ENCODE data around the gene KCNG1.

KCNG1 gene

GRCh38 chr20:51043811-51044210 is 20.9 kb upstream of the KCNG1 start:
- no peak for TF ChIP-seq GATA2 (IDR thresholded peaks at IDR 0.05; ENCODE audit: low read depth, low read length)
- TF ChIP-seq GATA3 (IDR thresholded peaks at IDR 0.05; ENCODE audit: low read depth, low read length): no peak

DNA sequence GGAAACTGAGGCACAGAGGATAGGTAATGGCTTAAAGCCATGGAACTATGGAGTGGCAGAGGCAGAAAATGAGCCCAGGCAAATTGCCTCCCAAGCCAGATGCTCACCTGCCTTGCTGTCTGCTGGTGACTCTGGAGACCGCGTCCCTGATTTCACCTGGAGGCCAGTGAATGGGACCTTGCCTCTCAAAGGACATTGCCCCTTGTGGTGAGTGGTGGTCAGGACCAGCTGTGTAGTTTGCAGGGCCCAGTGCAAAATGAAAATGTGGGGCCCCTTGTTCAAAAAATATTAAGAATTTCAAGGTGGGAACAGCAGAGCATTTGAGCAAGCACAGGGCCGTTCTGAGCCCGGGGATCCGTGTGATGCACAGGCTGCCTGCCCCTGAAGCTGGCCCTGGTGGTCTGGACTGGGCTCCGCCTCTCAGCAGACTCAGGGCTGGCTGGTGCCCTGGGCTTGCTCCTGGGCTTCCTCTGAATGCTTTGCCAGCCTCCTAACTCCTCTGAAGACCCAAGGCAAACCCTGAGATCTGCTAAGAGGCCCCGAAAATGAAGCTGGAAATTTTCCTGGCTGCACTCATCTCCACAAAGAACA is 19.8 kb upstream of the KCNG1 start:
- TF ChIP-seq GATA2 (IDR thresholded peaks at IDR 0.05; ENCODE audit: low read depth, low read length) (no peak), GATA3 (IDR thresholded peaks at IDR 0.05; ENCODE audit: low read depth, low read length) (no peak)

GRCh38 chr20:51042064-51042463 is 19.2 kb upstream of the KCNG1 start:
- TF ChIP-seq GATA3 (IDR thresholded peaks at IDR 0.05; ENCODE audit: low read depth, low read length) (no peak), GATA2 (IDR thresholded peaks at IDR 0.05; ENCODE audit: low read depth, low read length) (no peak)

- no peak for TF ChIP-seq GATA3 (IDR thresholded peaks at IDR 0.05; ENCODE audit: low read depth, low read length)
- no peak for TF ChIP-seq GATA2 (IDR thresholded peaks at IDR 0.05; ENCODE audit: low read depth, low read length)
Measured at GRCh38 chr20:51037532-51038115, 14.7 kb upstream of the KCNG1 start.

- TF ChIP-seq GATA2 (IDR thresholded peaks at IDR 0.05; ENCODE audit: low read depth, low read length) (no peak), GATA3 (IDR thresholded peaks at IDR 0.05; ENCODE audit: low read depth, low read length) (no peak)
Measured at GRCh38 chr20:51036827-51037531, 14.1 kb upstream of the KCNG1 start.

GRCh38 chr20:51036226-51036625 is 13.3 kb upstream of the KCNG1 start:
- TF ChIP-seq GATA2 (IDR thresholded peaks at IDR 0.05; ENCODE audit: low read depth, low read length): no peak
- TF ChIP-seq GATA3 (IDR thresholded peaks at IDR 0.05; ENCODE audit: low read depth, low read length): no peak

DNA sequence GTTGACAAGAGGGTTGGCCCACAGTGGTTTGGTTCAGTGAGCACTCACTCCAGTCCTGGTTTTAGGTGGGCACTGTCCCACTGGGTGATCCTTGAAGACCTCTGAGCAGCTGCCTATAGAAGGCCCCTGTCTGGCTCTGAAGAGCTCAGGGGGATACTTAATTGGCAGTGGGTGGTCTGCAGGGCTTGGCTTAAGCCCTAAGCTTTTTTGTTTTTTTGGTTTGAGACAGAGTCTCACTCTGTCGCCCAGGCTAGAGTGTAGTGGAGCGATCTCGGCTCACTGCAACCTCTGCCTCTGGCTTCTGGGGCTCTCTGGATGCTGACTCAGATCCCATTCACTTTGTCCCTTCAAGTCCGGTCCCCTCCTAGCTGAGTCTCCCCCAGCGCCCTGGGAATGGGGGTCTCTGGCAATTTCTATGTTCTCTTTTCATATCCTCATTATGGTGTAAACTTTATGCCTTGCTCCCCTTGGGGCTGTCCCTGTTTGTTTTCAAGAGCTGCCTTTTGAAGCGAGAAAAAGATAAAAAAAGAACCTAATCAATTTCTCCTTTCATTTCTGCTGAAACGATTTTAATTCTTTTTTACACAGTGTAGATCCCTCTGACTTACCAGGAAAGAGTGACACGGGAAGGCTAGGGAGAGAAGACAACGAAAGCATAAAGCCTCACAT is 12.2 kb upstream of the KCNG1 start:
- TF ChIP-seq GATA3 (IDR thresholded peaks at IDR 0.05; ENCODE audit: low read depth, low read length): no peak
- TF ChIP-seq GATA2 (IDR thresholded peaks at IDR 0.05; ENCODE audit: low read depth, low read length): no peak

GRCh38 chr20:51034476-51034875 is 11.6 kb upstream of the KCNG1 start:
- no peak for TF ChIP-seq GATA2 (IDR thresholded peaks at IDR 0.05; ENCODE audit: low read depth, low read length)
- no peak for TF ChIP-seq GATA3 (IDR thresholded peaks at IDR 0.05; ENCODE audit: low read depth, low read length)

- TF ChIP-seq GATA2 (IDR thresholded peaks at IDR 0.05; ENCODE audit: low read depth, low read length) (no peak), GATA3 (IDR thresholded peaks at IDR 0.05; ENCODE audit: low read depth, low read length) (no peak)
Measured at GRCh38 chr20:51029963-51030920, 7.3 kb upstream of the KCNG1 start.

GRCh38 chr20:51029556-51029955 is 6.6 kb upstream of the KCNG1 start:
- TF ChIP-seq GATA3 (IDR thresholded peaks at IDR 0.05; ENCODE audit: low read depth, low read length) (no peak), GATA2 (IDR thresholded peaks at IDR 0.05; ENCODE audit: low read depth, low read length) (no peak)

DNA sequence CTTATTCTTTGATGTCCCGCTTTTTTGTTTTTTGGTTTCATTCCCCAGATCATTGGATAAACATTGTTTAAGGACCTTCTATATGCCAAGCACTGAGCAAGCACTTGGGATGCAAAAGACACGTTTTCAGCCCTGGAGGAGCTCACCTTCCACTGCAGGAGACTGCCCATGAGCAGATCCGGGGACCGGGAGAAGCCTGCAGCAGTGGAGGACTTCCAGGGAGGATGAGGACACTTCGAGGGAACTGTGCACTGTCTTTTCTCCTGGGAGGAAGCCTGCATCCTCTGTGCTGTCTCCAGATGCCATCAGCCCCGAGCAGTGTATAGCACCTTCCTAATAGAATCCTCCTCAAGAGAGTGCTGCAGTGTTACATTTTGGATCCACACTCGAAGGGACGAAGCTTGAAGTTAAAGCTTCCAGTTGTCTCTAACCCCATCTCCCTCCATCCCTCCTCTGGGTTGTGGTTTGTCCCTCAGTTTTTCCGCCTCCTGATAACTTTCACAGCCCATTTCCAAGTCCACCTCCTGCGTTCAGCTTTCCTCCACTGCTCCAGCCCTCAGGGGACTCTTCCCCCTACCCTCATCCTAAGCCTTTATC is 5.8 kb upstream of the KCNG1 start:
- TF ChIP-seq GATA2 (IDR thresholded peaks at IDR 0.05; ENCODE audit: low read depth, low read length): no peak
- no peak for TF ChIP-seq GATA3 (IDR thresholded peaks at IDR 0.05; ENCODE audit: low read depth, low read length)

DNA sequence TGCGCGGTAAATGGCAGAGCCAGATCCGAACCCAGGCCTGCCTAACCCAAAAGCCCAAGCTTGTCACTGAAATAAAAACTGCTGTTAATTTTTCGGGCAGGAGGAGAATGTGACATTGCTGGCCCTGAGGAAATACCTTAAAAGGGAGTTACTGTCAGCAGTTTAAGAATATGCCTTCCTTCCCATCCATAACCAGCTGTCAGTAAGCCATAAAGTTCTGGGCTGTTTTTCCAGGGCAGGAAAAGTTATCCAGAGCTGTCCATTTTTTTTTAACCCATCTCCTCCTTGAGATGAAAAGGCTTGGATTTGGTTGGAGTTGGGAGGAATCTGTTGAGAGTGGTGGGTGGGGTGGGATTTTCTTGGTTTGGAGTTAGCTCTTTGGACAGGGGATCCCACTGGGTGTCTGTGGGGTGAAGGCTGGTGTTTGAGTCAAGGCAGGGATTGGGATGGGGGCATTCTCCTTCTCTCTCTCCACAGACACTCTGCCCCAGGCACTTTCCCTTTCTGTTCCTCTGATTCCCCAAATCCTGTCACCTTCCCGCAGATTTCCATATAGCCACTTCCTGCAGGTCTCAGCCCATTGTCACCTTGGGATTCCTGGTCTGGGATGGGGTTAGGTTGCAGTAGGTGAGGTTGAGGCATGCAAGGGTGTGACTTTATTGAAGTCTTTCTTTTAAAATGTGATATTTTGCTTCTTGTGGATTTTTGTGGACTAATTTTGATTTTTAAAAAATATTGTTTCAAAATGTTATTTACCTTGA is 4.3 kb upstream of the KCNG1 start:
- TF ChIP-seq GATA2 (IDR thresholded peaks at IDR 0.05; ENCODE audit: low read depth, low read length): no peak
- no peak for TF ChIP-seq GATA3 (IDR thresholded peaks at IDR 0.05; ENCODE audit: low read depth, low read length)

DNA sequence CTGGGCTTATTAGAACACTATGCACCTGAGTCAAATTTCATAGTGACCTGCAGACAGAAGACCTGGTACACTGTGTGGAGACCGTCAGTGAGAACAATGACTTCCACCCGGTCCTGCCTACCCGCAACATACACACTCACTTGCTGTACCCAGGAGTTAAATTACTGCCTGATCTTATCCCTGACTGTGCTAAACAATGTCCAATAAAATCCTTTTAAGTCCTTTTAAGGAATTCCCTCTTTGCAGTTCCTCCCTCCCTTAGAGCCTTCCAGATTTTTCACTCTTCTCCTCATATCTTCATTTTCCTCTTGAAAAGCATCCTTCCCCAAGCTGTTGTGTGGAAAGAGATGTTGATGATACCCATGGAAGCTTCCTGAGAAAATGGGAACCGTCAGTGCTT is 3.4 kb upstream of the KCNG1 start:
- TF ChIP-seq GATA3 (IDR thresholded peaks at IDR 0.05; ENCODE audit: low read depth, low read length): no peak
- TF ChIP-seq GATA2 (IDR thresholded peaks at IDR 0.05; ENCODE audit: low read depth, low read length): no peak
